HG02885 (cell line): ENCODE measurements around the gene PKP3.
"Not testable (repeated sequence)": the region's sequence is repeated elsewhere in the genome, so short reads cannot be mapped to it uniquely, and the experiment has no call there.

Source experiments
- ATAC-seq: cut with Tn5 transposase; IDR thresholded peaks from one replicate; pipeline ENCODE4 v1.9.1; 2021; ENCODE audit warnings: mild to moderate bottlenecking; ENCODE audit not compliant: unreplicated experiment, poor library complexity

Gene PKP3

GRCh38 chr11:394034-394857, at the start of gene PKP3:
Gene PKP3, plus strand, starts transcription at chr11:394209. Its CDS starts 84 bp downstream, at chr11:394293.
- no peak for ATAC-seq

- ATAC-seq, result no peak
Observed at GRCh38 chr11:344836-345578, 49.0 kb upstream of the PKP3 start.

GRCh38 chr11:346529-346928, 47.5 kb upstream of the PKP3 start:
- ATAC-seq, result no peak

DNA sequence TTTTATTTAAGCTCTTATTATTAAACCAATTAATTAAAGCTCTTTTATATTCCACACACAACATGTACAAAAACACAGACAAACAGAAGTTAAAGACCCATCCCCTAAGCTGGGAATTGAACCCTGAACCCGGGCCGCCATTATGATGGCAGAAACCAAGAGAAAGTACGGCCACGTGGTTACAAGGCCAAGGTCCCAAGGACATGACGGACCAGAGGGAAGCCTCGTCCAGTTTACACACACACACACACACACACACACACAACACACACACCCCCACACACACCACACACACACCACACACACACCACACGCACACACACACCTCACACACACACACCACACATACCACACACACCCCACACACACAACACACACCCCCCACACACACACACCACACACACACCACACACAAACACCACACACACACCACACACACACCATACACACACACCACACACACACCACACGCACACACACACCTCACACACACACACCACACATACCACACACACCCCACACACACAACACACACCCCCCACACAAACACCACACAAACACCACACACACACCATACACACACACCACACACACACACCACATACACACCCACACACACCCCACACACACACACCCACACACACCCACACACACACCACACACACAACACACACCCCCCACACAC, 44.6 kb upstream of the PKP3 start:
- not testable (repeated sequence) for ATAC-seq

DNA sequence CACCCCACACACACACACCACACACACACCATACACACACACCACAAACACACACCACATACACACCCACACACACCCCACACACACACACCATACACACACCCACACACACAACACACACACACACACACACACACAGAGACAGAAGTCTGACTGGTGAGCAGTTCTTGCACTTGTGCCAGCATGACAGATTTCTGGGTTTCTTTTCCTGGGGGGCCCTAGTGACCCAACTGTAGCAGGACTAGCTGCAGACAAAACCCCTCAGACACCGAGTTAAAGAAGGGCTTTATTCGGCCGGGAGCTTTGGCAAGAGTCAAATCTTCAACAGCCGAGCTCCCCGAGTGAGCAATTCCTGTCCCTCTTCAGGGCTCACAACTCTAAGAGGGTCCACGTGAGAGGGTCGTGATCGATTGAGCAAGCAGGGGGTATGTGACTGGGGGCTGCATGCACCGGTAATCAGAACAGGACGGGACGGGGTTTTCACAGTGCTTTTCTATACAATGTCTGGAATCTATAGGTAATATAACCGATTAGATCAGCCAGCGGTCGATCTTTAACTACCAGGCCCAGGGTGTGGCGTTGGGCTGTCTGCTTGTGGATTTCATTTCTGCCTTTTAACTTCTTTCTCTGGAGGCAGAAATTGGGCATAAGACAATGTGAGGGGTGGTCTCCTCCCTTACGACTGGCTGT, 43.8 kb upstream of the PKP3 start:
- ATAC-seq, result not testable (repeated sequence)

DNA sequence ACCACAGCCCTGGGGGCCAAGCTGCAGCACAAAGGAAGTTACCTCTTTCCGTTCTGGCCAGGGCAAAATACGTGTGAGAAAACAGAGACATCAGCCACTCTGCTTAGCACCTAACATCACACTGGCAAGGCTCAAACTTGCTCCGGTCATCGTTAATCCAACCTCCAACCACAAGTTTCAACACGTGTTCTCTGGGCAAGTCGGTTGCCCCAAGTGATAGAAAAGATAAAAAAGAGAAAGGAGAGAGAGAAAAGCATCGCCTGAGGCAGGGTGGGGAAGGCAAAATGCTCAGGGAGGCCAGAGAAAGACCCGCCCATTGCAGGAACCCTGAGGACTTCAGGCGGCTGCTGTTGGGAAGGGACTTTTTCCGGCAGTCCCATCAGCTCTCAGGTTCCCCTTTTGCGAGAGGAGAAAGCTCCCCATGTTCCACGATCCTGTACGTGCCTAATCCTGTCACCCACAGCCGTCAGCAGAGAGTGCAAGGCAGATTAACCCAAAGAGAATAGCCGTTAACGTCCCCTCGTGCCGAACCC, 43.2 kb upstream of the PKP3 start:
- no peak for ATAC-seq

DNA sequence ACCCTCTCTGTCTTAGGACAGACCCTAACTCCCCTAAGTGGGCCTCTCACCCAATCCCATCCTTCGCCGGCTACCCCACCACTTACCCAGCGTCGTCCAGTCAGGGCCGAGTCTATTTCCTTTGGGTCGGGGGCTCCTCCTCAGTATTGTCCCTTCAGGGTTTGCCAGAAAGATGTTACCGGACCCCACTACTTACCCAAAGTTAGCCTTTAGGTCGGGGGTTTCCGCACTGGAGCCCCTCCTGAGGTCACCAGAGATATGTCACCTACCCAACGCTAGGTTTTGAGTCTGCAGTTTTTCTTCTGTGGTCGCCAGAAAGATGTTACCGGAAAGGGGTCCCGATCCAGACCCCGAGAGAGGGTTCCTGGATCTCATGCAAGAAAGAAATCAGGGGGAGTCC, 42.6 kb upstream of the PKP3 start:
- ATAC-seq, result no peak

GRCh38 chr11:352456-353031, 41.5 kb upstream of the PKP3 start:
- ATAC-seq, result no peak

- ATAC-seq, result no peak
Observed at GRCh38 chr11:353179-353873, 40.7 kb upstream of the PKP3 start.

DNA sequence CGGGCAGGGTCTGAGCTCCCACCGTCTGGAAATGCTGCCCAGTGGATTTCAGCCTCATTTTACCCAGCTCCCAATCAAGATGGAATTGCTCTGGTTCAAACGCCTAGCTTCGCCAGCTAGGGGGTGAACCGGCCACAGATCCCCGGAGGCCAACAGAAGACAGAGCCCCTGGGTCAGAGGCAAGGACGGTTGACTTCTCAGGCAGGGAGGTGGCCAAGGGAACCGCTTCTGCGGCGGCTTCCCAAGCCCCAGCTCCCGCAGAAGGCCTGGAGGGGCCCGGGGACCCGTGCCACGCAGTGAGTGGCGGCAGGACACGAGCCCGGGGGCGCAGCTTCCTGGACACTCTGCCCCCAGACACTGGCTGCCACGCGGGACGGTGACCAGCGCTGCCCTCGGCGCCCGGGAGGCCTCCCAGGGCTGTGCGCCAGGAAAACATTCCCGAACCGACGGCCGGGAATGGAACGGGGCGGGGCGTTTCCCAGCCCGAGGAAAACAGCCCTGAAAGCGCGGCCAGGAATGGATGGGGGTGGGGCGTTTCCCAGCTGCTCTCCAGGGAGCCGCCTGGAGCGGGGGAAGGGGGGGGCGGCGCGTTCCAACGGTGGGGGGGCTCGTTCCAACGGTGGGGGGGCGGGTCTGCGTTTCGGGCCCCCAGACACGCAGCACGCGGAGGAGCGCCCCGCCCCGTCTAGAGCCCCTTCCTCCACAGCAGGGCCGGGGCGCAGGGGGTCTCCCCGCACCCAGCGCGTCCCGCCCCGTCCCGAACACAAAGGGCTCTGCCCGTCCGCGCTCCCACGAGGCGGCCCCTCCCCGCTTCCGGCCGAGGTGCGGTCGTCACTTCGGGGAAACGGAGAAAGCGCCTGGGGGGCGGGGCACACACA, 38.2 kb upstream of the PKP3 start:
- ATAC-seq, result peak; percentile 62

GRCh38 chr11:356610-357009, 37.4 kb upstream of the PKP3 start:
- no peak for ATAC-seq

- ATAC-seq, result no peak
Observed at GRCh38 chr11:357582-357981, 36.4 kb upstream of the PKP3 start.

DNA sequence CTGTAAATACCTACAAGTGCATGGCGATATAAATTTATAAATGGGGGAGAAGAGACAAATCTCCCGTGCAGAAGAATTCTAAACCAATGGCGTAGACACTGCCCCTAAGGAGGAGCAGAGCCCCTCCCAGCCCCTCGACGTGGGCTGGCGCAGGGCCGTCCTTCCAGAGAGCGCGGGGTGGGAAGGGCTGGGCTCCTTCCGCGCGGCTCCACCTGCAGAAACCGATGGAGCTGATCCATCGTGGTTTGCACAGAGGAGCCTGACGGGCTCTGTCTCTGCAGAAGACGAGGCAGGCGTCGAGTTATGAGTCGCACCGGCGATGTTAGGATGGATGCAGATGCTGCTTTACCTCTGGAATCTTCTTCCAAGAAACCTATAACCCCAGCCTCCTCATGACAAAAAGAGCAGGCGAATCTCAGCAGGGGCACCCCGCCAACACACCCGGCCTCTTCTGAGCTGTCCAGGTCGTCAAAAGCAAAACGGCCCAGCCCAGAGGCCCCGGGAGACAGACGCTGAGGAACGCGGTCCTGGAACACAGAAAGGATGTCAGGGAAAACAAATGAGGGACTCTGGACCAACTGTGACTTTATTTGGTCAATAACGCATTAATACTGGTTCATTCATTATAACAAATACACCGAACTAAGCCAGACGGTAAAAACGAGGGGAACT, 35.7 kb upstream of the PKP3 start:
- ATAC-seq, result no peak

DNA sequence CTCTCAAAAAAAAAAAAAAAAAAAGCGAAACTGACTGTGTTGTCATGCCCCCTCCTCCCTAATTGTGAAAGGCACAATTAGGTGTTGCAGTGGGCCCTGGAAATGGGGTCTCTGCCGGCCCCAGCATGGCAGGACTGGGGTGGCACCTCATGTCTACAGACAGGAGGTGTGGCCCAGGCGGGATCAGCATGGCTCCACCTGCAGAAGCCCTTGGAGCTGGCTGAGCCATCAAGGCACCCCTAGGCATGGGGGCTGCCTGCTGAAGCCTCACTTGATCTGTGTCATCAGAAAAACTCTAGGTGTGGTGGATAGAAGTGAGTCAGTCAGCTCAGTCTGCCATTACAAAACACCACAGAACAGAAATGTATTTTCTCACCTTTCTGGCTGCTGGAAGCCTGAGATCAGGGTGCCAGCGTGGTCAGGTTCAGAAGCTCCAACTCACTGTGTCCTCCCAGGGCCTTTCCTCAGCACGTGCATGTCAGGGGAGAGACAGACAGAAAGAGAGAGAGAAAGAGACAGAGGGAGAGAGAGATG, 34.8 kb upstream of the PKP3 start:
- ATAC-seq, result no peak

DNA sequence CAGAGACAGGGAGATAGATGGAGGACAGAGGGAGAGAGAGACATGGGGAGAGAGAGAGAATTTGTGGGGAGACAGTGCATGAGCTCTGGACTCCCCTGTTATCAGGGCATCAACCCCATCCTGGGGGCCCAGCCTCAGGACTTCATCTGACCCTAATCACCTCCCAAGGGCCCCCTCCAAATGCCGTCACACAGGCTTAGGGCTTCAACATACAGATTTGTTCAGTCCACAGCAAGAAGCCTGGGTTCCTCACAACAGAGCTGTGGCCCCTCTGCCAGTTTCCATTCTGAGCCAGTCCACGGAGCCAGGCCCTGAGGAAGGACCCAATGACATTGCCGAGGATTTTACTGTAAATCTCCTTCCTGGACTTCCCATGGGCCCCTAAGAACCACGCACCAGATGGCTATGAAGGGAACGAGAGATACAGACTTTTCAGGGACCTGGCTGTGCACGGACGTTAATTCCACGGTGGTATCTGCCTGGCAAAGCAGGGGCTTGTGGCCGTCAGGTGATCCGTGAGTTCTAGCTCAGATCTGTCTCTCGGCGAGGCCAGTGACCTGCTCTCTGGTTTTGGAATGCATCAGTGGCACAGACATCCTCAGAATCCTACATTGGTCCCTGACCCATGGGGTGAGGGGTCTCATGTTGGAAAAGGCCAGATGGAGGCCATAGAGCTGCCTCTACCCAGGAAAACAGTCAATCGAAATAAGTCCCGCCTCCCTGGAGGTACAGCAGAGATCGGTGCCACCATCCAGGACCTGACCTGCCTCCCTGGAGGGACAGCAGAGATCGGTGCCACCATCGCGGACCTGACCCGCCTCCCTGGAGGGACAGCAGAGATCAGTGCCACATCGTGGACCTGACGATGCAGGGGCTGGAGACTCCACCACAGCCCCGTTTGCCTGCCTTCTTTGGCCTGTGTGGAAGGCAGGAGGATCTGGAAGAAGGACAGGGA, 33.4 kb upstream of the PKP3 start:
- ATAC-seq, result no peak

- ATAC-seq, result no peak
Observed at GRCh38 chr11:362642-363442, 31.2 kb upstream of the PKP3 start.
